Fibroblast of gingiva (primary cell): ENCODE measurements around the gene ECT2.
"Not testable (repeated sequence)": the region's sequence is repeated elsewhere in the genome, so short reads cannot be mapped to it uniquely, and the experiment has no call there.

Experiments
- DNase-seq: peaks from one replicate; pipeline ENCODE4 v3.0.0-alpha.2; 2011; ENCODE audit warnings: low read depth

ECT2 gene

GRCh38 chr3:172750368-172751174 lies at the start of gene ECT2:
Gene ECT2 (plus strand): TSS chr3:172750726. CDS start chr3:172754531, 3,805 bp downstream.
- peak; percentile 99 for DNase-seq

DNA sequence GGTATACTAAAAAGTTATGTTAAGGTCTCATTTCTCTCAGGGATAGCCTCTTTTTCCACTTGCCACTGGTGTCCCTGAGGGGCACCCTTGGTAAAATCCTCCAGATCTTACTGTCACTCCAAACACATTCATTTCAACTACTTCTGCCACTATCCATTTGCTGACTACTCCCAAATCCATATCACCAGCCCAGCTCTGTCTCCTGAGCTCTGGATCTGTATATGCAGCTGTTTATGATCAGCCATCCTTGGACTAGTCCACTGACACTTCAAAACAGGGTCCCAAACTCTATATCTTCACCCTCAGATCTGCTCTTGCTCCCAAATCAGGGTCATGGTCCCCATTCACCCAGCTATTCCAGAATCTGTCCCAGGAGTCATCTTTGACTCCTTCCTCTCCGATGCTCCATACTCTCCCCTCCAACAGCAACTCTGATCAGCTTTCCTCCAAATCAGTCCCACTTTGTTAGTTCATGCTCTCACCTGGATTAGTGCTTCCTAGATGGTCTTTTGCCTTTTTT lies 49.5 kb upstream of the ECT2 start:
- DNase-seq = no peak

DNA sequence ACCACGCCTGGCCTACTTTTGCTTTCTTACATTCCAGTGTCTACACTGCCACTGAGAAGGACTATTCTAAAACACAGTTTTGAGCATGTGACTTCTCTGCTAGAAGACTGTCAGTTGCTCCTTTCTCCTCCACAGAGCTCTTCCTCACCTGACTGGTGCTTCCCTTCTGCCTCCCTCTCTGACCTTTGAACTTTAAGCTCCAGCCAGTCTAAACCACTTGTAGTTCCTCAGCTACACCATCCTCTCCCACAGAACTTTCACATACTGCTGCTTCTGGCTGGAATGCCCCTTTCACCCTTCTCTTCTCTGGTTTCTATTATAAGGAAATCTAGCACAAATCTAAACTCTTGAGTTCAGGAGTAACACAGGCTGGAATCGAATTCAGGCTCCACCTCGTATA lies 48.8 kb upstream of the ECT2 start:
- DNase-seq = no peak

DNA sequence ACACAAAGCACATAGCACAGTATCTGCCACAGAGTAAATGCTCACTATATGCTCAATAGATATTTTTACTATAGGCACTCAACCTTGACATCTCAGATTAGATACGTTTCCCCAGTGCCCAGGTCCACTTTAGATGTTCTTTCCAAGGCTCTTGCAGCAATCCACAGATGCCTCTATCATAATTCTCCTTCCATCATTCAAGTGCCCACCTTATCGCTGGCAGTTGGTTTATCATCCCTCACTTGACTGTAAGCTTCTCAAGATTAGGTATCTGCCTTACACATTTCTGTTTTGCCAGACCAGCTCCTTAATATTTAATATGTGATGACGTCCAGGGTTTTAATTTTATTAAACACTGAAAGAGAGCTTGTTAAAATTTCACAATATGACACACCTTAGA lies 48.3 kb upstream of the ECT2 start:
- DNase-seq = no peak

DNA sequence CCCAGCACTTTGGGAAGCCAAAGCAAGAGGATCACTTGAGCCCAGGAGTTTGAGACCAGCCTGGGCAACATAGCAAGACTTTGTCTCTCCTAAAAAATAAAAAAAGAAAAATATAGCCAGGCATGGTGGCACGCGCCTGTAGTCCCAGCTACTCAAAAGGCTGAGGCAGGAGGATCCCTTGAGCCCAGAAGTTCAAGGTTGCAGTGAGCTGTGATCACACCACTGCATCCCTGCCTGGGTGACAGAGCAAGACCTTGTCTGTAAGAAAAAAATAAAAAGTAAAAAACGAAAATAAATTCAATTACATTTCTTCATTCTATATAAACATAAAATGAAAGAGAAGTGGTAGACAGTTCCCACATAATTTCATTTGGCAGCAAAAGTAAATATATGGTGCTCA lies 47.8 kb upstream of the ECT2 start:
- not testable (repeated sequence) for DNase-seq

GRCh38 chr3:172704001-172704400 lies 46.5 kb upstream of the ECT2 start:
- DNase-seq = no peak

- no peak for DNase-seq
Measured at GRCh38 chr3:172705170-172705569, 45.4 kb upstream of the ECT2 start.

GRCh38 chr3:172707030-172707429 lies 43.5 kb upstream of the ECT2 start:
- DNase-seq = no peak

DNA sequence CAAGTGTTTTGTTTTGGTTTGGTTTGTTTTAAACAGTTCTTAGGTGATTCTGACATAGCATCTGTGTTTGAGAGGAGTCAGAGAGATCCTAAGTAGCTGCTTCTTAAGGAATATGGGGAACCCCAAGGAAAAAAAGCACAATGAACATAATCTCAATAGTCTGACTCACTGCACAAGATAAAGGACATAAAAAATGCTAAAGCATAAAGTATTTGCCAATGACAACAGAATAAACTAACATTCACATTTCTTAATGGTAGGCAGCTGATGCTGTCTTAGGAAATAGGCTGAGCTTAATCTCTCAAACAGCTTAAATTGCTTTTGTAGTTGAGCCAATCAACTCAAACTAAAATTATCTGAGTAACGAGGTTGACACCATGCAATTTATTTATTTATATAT lies 42.6 kb upstream of the ECT2 start:
- peak; percentile 87 for DNase-seq

DNA sequence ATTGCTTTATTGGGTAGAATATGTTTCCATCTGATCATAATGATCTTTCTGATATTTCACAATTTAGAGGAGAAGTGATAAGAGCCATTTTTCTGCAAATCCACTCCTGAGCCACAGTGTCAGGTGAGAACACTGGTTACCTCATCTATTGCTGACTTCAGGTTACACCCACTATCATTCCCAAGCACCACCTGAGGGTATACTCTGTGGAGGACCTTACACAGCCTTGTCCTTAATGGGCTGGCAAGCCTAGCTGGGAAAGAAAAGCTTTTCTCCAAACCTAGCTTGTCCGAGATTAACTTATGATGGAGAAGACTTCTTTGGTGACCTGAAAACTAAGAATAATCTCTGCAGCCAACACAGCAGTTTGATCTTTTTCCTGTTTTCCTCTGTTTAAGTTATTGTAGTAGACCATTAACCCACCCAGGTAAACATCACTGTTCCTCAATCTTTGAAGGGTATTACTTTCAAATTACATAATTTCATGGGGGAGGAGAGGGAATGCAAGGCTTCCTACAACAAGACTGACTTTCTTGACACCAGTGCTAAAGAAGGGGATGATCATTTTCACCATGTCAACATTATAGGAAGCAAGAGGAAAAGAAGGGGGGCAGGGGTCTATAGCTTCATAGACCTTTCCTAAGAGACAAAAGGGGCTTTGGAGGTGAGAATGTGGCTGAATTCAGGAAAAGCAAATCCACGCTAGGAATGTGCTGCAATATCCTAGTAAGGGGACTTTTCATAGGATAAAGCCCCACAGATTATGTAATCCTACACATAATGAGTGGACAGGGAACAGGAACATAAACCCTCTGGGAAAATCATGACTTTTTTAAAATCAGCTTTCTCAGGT lies 41.4 kb upstream of the ECT2 start:
- no peak for DNase-seq

DNA sequence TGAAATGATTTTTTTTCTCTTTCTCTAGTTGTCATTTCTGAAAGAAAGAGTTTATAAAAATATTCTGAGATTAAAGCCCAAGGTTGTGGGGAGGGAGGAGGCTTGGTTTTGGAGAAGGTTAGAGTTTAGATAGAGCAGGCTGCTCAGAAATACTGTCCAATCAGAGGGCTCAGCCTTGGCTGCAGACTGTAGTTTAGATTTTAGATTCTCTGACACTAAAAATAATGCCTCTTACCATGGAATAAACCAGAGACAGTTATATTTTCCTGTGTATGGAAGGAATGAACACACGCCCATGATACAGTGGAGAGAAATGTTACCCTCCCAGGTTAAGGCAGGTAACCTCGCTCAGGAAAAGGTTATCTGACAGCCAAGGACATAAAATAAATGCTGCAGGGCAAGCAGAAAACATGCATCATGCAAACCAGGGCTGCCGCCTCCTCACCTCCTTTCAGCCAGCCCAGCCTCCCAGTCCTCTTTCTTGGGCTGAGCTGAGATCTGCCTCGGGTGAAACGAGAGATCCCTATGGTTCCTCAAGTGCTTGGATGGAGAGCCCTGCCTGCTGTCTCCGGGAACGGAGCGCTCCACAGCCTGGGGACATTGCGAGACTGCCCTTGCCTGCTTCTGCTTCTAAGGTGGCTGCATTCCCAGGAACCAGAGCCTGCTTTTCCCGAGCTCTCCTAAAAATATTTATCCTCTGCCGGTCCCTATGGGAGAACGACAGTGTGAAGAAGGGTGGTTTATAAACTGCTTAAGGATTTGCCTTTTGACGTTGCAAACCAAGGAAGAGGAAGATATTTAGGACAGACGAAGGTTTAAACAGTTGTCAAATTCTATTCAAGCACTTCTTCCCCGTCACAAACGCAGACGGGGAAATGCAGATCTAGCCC lies 40.5 kb upstream of the ECT2 start:
- peak; percentile 37 for DNase-seq

GRCh38 chr3:172710664-172711453 lies 39.7 kb upstream of the ECT2 start, which contains the start of gene NCEH1:
Gene NCEH1 (minus strand): TSS chr3:172711067. CDS start chr3:172710984, 83 bp downstream.
- peak; percentile 99 for DNase-seq

GRCh38 chr3:172711454-172711795 lies 39.1 kb upstream of the ECT2 start:
- no peak for DNase-seq

DNA sequence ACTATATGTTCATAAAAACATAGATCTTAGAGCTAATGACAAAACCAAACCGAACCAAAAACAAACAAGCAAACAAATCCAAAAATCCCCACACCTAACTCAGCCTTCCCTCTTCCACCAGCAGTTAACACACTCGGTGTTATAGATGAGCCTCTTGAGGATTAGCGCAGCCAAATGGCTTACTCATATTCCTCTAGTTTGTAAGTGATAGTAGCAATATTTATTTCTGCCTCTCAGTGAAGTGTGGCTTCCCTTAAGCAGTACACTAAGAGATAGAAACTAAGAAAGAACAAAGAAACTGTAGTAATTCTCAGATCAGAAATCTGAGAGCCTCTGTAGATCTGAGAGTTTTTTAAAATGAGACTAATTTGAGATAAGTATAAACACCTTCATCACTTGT lies 37.2 kb upstream of the ECT2 start:
- peak; percentile 14 for DNase-seq

DNA sequence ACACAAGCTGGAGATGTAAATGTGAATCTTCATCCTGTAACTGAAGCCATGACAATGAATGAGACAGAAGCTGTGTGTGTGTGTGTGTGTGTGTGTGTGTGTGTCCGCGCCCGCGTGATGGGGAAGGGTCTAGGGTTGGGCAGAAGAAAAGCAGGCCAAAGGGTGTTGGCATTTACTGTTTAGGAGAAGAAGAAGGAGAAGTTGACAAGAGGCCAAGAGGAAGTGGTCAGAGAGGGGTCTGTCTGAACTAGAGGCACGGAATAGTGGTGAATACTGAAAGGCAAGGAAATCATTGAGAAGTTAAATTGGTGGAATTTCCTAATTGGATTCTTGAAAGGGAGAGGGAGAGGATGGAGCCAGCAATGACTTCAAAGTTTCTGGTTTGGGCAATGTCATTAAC lies 34.0 kb upstream of the ECT2 start:
- no peak for DNase-seq

DNA sequence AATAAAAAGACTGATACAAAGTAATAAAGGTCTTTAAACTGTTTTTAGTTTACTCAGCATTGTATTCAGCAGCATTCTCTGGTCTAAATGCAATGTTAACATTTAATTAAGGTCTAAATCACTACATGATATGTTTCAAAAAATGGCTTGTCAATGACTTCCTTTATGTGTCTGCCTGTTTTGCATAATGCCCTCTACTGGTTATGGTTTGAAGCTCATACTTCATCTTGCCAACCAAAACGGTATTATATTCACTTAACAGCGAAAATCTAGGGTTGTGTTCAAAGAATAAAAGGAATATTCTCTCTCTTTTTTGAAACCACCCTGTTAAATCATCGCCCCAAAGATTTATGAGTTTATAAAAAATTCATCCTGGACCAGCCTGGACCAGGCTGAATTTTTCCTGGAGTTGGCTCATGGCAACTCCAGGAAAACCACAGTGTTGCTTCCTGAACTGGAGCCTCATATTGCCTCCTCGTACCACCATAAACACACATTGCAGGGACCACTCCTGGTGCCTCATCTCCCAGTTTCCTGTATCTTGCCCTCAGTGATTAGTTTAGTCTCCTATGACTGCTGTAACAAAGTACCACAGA lies 32.9 kb upstream of the ECT2 start:
- no peak for DNase-seq

GRCh38 chr3:172722536-172723040 lies 27.9 kb upstream of the ECT2 start:
- DNase-seq = not testable (repeated sequence)

DNA sequence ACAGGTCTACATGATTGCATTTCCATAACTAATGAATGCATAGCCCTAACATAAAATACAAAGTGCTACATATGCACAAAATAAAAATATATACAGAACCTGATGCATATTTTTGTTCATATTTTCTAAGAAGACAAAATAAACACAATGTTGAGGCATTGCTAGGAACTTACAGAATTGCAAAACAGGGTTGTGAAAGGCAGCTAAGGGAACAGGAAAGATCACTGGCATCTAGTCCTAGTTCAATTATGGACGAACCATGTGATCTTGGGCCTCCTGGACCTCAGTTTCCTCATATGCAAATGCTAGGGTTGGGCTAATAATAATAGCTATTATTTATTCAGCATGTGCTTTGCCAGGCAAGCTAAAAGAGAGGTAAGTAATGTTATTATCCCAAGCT lies 24.1 kb upstream of the ECT2 start:
- peak; percentile 64 for DNase-seq

DNA sequence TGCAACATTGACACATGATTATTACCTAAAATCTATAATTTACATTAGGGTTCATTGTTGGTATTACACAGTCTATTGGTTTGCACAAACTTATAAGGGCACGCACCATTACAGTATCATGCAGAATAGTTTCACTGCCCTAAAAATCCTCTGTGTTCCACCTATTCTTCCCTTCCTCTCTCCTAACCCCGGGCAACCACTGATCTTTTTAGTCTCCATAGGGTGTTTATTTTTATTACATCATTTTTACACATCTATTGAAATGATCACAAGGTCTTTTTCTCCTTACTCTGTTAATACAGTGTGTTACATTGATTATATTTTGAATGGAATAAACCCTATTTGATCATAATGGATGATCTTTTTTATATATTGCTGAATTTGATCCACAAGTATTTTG lies 15.5 kb upstream of the ECT2 start:
- DNase-seq = no peak

DNA sequence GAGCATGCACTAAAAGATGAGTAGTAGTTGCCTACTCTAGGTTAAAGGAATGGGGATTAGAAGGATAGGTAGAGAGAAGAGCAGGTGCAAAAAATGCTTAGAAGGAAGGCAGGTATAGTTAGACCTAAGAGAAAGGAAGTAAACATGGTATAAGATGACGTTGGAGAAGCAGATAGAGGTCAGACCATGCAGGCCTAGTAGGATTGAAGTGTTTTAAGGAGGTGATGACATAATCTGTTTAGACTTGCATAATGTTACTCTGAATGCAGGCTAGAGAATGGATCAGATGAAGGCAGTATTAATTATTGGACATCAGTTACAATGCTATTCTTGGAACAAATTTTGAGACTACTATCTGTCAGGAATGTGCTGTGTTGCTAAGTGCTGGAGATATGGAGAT lies 11.1 kb upstream of the ECT2 start:
- no peak for DNase-seq

- no peak for DNase-seq
Measured at GRCh38 chr3:172746475-172746874, 4.1 kb upstream of the ECT2 start.
